ENCODE results near the gene MAP3K14. TPM values are rescaled to one million over a fixed set of nuclear protein-coding genes. Genes with fewer than 3 reads are reported as not detected.

The MAP3K14 gene
- total RNA-seq, 1 donor from 2014 or later, result 14.8 TPM

- no peak for TF ChIP-seq CTCF (IDR thresholded peaks at IDR 0.05; ENCODE audit: borderline replicate concordance)
- Histone ChIP-seq H3K36me3 (no peaks in the 10 kb centered on the region), H3K4me1 (peaks cover 39% of the 10 kb centered on the region), H3K27ac (replicated peaks) (peak overlapping the region; percentile 83), H3K27me3 (ENCODE audit: low read depth) (no peaks in the 10 kb centered on the region), H3K9me3 (replicated peaks) (no peaks in the 10 kb centered on the region), H3K4me3 (no peak overlapping the region)
- intact Hi-C loops (cut with micrococcal nuclease), result no loop called here
- no peak for DNase-seq
Observed at GRCh38 chr17:45338023-45338781, 21.4 kb upstream of the MAP3K14 start.

- intact Hi-C loops (cut with micrococcal nuclease), result no loop called here
- no peak overlapping the region for H3K27ac ChIP-seq (replicated peaks)
- no peak for TF ChIP-seq CTCF (IDR thresholded peaks at IDR 0.05; ENCODE audit: borderline replicate concordance)
- no peak overlapping the region for H3K4me3 ChIP-seq
- no peaks in the 10 kb centered on the region for H3K36me3 ChIP-seq
- peaks cover 31% of the 10 kb centered on the region for H3K4me1 ChIP-seq
- no peaks in the 10 kb centered on the region for H3K9me3 ChIP-seq (replicated peaks)
- no peak for DNase-seq
- no peaks in the 10 kb centered on the region for H3K27me3 ChIP-seq (ENCODE audit: low read depth)
Observed at GRCh38 chr17:45336390-45337182, 19.8 kb upstream of the MAP3K14 start.

- no peak overlapping the region for H3K27ac ChIP-seq (replicated peaks)
- no peaks in the 10 kb centered on the region for H3K36me3 ChIP-seq
- H3K4me3 ChIP-seq, result no peak overlapping the region
- TF ChIP-seq CTCF (IDR thresholded peaks at IDR 0.05; ENCODE audit: borderline replicate concordance), result no peak
- H3K9me3 ChIP-seq (replicated peaks), result no peaks in the 10 kb centered on the region
- H3K4me1 ChIP-seq, result peaks cover 22% of the 10 kb centered on the region
- intact Hi-C loops (cut with micrococcal nuclease), result no loop called here
- no peaks in the 10 kb centered on the region for H3K27me3 ChIP-seq (ENCODE audit: low read depth)
- DNase-seq, result no peak
Observed at GRCh38 chr17:45335721-45336120, 18.9 kb upstream of the MAP3K14 start.

GRCh38 chr17:45334701-45335677 lies 18.2 kb upstream of the MAP3K14 start:
- Histone ChIP-seq H3K9me3 (replicated peaks) (no peaks in the 10 kb centered on the region), H3K36me3 (no peaks in the 10 kb centered on the region), H3K27ac (replicated peaks) (no peak overlapping the region), H3K4me1 (peaks cover 20% of the 10 kb centered on the region), H3K4me3 (no peak overlapping the region), H3K27me3 (ENCODE audit: low read depth) (no peaks in the 10 kb centered on the region)
- DNase-seq, result no peak
- no peak for TF ChIP-seq CTCF (IDR thresholded peaks at IDR 0.05; ENCODE audit: borderline replicate concordance)
- intact Hi-C loops (cut with micrococcal nuclease), result no loop called here

- no peak for TF ChIP-seq CTCF (IDR thresholded peaks at IDR 0.05; ENCODE audit: borderline replicate concordance)
- Histone ChIP-seq H3K4me3 (no peak overlapping the region), H3K27me3 (ENCODE audit: low read depth) (no peaks in the 10 kb centered on the region), H3K27ac (replicated peaks) (no peak overlapping the region), H3K4me1 (peaks cover 18% of the 10 kb centered on the region), H3K9me3 (replicated peaks) (no peaks in the 10 kb centered on the region), H3K36me3 (no peaks in the 10 kb centered on the region)
- DNase-seq, result no peak
- intact Hi-C loops (cut with micrococcal nuclease), result no loop called here
Observed at GRCh38 chr17:45334231-45334630, 17.4 kb upstream of the MAP3K14 start.
